H54 (cell line): ENCODE measurements around the gene ITPR1.

Experiments used
- DNase-seq: peaks from one replicate; pipeline ENCODE4 v3.0.0; 2011; ENCODE audit warnings: low spot score, mixed read lengths; ENCODE audit not compliant: insufficient read length
- FAIRE-seq: peaks from 3 replicates; lab custom pipeline; 2011; peaks lifted over from hg19 to GRCh38; lab: Jason Lieb, UNC
- POLR2A ChIP-seq: IDR thresholded peaks from 2 replicates; pipeline ENCODE4 v1.6.1; 2011; ENCODE audit warnings: low read depth, mild to moderate bottlenecking, low read length

Gene ITPR1

DNA sequence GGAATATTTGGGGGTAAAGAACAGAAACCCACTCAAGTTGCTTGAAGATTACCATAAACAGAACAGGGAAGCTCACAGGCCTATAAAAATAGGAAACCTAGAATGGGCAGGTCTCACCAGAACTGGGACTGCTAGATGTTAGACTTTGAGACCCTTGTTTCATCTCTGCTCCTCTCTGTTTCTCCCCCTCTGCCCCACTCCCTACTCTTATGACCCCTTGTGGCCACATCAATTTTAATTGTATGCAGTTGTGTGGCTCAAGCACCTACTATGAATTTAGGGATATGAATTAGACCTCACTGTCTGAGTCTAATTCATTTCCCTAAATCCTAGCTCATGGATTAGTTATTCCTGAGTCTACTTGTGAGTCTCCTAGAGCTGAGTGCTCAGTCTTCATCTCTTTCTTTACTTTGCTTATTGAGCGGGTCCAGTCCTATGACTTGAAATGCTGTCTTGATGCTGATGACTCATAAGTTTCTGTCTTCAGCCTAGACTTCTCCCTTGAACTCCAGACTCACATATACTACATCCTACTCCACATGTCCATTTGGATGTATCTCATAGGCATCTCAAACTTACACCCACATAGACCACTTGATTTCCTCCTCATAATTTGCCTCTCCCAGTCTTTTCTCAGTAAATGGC lies 78.7 kb downstream of the ITPR1 start:
- DNase-seq (no peak), FAIRE-seq (no peak)

DNA sequence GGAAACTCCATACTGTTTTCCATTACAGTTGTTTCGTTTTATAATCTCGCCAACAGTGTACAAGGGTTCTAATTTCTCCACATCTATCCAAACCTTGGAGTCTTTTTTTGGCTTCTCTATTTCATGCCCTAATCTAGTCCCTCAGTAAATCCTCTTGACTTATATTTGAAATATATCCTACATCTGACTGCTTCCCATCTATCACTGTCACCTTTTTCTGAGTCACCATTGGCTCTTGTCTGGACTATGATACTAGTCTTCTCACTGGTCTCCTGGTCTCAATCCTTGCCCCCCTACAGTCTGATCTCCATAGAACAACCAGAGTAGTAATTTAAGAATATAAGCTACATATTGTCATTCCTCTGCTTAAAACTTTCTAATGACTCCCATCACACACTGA lies 80.0 kb downstream of the ITPR1 start:
- FAIRE-seq (no peak), DNase-seq (no peak)
- TF ChIP-seq POLR2A, result no peak

More for the DNA sequence above, 78.7 kb downstream of the ITPR1 start:
- TF ChIP-seq POLR2A, result no peak

DNA sequence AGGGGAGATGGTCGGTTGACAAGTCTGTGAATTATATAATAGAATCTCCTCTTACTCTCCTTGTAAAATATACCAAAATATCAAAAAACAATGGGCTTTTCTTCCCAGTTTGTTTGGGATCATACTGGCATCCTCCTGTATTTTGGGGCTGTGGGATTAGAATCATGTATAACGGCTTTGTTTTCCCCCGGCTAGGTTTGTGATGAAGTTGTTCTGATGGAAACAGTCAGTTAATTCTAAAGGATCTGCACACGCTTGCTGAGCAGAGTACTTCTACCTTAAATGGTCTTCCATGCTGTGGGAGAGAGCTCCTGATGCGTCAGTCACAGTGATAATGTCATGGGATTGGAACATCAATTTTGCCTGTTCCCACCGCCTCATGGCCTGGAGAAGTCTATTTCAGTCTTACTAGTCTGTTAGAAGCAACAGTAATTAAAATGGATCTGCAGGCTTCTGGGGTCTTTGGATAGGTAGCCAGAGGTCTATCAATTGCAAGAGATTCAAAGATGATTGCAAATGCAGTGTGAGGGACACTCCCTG lies 81.3 kb downstream of the ITPR1 start:
- DNase-seq, result no peak
- no peak for FAIRE-seq
- no peak for TF ChIP-seq POLR2A

DNA sequence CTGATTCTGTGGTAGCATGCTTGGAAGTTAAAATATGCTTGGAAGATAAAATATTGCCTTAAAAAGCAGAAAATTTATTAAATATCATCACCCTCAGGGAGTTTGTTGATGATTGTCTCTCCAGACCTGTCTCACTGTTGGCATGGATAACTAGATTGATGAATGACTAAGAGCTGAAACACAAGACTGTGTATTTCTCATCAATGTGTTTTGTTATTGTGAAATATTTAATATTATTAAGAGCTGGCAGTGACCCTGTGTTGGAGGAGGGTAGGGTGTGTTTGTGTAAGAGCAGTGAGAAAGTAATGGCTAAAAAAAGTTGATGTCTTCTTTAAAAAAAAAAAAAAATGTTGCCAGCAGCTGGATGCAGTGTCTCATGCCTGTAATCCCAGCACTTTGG lies 82.2 kb downstream of the ITPR1 start:
- no peak for TF ChIP-seq POLR2A
- FAIRE-seq, result no peak
- no peak for DNase-seq

DNA sequence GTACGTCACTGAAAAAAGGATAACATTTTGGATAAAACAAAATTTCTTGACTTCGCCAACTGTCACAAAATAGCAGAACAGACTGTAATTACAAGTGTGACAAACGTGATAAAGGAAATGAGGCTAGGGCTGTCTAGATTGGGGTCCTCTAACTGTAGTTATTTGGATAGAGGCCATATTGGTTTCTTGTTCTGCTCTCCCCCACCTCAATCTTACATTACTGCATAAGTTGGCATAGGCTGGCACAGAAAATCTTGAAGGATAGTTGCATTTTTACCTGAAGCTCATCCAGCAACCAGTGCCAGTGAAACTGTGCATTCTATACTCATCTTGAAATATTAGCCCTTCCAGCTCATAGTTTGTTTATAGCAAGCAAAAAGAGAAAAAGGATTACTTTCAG lies 84.6 kb downstream of the ITPR1 start:
- TF ChIP-seq POLR2A, result no peak
- no peak for FAIRE-seq
- no peak for DNase-seq

DNA sequence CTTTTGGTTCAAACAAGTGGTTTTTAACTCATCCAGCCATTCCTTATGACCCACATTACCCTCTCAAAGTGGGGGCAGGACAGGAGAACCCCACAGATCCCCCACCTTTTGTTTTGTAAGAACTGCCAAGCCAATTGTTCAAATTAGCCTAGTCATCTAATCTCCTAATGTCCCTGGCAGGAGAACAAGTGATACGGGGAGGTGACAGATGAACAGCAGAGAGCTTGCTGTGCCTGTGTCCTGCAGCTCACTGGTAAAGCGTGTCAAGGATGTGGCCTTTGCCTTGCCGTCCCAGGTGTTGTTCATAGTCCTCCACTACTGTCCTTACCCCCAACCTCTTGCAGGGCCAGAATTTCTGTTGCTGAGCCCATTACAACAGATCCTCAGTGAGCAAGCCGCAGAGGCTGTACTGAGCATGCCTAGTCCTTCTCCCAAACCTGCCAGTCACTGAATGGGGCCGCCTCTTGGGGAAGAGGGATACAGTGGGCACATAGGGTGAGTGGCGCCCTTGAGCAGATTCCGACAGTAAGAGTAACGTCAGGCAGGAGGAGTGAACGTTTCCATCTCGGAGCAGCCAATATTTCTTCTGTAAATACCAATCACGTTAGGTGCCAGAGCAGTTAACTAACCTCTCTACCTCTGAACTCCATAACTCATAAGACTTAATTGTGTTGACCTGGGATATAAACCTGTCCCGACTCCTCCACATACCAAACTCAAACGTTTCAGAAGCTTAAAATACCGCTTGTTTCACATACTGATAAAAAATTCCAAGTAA lies 87.4 kb downstream of the ITPR1 start:
- no peak for TF ChIP-seq POLR2A
- FAIRE-seq (no peak), DNase-seq (no peak)

DNA sequence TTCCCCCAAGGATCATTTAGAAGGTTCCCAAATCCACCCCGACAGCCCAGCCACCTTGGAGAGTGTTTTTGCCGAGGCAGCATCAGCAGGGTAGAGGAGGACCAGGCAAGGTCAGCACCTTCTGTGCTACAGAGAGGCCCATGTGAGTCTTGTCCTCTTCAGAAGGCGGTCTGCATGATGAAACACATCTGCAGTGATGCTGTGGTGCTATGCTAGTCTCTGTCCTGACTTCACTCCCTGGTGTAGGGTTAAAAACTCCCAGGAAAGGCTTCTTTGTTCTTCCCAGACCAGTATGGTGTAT lies 87.9 kb downstream of the ITPR1 start:
- TF ChIP-seq POLR2A, result no peak
- DNase-seq (no peak), FAIRE-seq (no peak)

DNA sequence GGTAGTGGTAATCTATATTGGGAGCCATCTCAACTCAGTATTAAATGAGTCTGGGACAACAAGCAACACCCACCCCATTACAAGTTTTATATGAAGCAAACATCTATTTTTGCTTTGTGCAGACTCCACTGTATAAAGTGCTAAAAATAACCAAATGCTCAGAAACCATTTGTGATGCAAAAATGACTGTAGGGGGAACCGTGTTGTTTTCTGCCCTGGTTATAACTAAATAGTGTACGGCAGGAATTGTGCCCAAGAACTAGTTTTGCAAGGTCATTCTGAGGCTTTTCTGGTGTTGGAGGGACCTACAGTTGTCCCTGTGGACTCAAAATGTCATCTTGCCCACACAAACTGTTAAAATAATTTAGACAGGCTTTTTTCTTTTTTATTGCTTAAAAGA lies 88.3 kb downstream of the ITPR1 start:
- FAIRE-seq, result no peak
- DNase-seq, result no peak
- no peak for TF ChIP-seq POLR2A

DNA sequence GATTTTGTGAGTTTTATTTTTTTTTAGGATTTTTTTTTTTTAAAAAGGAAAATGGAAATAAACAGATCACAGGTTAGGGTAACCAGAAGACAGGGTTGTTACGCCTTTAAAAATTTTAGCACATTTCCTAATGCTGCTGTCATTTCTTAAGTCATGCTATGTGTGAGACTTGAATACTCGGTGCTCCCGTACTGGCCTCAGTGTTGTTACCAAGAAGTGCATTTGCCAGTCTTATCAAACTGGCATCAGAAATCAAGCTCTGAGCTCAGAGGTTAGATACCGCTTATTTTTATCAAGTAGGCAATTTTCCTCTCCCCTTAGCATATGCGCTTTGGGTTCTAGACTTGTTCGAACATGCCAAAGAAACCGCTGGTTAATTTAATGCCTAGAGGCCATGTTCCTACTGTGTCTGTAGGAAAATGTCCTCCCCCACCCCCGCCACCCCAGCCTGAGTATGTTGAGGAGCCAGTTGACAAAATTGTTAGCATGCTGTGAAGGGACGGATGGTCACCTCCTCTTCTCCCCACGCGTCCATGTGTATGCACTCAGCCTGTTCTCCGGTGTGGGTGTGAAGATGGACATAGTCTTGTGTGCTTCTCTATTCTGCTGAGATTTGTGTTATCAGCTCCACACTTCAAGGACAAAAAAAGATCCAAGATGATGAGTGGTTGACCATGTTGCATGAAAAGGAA lies 88.9 kb downstream of the ITPR1 start:
- DNase-seq, result no peak
- no peak for FAIRE-seq
- TF ChIP-seq POLR2A, result no peak

DNA sequence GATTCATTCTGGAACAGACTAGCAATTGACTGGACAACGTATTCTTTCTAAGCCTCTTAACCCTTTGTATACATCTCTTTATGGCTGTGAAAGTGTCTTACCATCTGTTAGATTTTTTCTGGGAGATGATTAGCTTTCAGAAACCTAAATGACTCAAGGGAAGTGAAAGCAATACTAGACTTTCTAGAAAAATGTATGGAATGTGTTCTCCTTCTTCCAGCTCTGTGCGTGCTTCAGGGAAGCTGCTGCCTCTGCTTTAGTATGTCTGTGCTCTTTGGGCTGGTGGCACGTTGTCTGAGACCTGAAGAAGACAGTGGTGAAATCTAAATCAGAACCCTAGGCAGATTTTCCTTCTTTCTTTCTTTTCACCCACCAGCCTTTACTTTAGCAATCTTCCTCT lies 89.5 kb downstream of the ITPR1 start:
- TF ChIP-seq POLR2A, result no peak
- FAIRE-seq (no peak), DNase-seq (no peak)

DNA sequence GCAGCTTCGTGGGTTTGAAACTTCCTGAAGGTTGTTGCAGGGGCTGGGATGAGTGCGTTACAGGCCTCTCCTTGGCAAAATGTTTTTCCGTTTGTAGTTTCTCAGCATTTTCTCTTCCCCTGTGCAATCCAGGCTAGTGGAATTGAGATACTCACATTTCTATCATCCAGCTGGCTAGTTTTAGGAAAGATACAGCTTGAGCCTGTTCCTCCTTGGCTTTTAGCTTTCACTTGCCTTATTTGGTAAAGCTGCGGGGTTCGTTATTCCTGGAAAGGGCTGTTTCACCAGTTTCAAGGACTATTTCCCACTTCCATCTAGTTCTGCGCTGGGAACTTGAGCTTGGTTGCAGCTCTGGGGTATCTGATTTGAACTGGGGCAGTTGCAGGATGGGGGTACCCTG lies 90.3 kb downstream of the ITPR1 start:
- DNase-seq, result no peak
- no peak for FAIRE-seq
- no peak for TF ChIP-seq POLR2A

DNA sequence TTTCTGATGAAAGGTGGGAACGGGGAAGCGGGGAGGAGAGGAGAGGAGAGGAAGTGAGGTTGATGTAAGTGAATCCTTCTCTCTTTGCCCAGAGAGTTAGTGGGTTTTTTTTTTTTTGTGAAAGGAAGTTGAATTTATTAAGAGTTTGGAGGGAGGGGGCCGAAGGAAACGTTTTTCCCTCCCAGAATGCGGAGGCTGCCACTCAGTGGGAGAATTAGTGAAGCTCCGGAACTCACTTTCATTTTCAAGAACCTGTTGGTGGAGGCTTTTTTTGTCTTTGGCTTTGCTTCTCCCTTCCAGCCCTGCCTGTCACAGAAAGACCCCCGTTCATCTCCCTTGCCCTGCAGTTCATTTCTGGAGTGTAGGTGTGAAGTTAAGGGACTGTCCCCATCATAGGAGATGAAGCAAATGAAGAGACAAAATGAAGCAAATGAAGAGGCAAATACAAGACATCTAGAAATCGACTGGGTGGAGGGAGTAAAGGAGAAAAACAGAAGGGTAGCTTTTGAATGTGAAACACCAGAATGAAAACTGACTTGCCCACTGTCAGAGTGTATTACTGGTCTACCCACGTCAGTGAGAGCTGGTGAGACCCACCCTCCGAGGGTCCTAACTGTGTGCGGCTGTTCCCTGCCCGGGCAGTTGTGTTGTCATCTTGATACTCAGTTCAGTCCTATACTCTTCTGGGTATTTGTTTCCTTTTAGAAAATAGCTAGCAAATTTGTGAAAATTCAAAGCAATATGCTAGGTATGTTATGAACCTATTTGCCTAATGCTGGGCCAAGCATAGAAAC lies 91.5 kb downstream of the ITPR1 start:
- DNase-seq (no peak), FAIRE-seq (no peak)
- no peak for TF ChIP-seq POLR2A

DNA sequence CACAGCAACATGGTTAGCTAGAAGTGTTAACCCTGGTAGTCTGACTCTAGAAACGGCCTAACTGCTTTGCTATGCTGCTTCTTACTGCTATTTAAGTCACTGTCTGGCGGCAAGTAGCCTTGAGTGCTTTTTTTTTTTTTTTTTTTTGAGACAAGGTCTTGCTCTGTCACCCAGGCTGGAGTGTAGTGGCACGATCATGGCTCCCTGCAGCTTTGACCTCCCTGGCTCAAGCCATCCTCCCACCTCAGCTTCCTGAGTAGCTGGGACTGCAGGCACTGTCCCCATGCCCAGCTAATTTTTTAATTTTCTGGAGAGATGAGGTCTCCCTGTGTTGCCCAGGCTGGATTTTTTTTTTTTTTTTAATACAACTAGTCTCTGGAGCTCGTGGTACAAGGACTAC lies 93.2 kb downstream of the ITPR1 start:
- FAIRE-seq (no peak), DNase-seq (no peak)
- TF ChIP-seq POLR2A, result no peak
